ENCODE measurements around the gene LSM5.

The LSM5 gene

DNA sequence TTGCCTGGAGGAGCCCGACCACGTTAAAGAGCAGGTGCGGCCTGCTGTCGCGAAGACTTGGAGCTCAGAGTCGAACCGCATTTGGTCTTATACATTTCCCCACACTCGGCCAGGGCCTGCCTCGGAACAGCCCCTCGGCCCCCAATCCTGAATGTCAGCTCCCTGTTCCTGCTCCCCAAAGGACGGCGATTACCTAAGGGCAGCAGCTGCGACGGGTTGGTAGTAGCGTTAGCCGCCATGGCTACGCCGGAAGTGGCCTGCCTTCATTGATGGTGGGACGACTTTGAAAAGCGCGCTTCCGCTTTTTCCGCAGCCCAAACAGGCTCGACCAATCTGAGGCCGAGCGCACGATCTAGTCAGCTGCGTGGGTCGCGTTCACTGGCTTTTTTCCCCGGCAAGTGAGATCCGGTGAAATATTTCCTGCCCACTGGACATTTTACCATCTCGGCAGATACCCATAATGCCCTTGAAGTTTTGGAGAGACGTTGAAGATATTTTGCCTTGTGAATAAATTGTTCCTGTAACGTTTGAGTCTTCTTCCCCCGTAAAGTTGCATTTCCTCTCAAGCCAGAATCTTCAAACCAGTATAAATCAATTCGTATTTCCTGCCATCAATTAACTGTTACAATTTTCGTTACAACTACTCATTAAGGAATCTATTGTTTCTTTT lies at the start of gene LSM5:
LSM5 (minus strand) TSS at position 254 of the 670 bp plus-strand sequence; CDS start at position 239, 15 bp downstream.
- FAIRE-seq = peak; percentile 84

DNA sequence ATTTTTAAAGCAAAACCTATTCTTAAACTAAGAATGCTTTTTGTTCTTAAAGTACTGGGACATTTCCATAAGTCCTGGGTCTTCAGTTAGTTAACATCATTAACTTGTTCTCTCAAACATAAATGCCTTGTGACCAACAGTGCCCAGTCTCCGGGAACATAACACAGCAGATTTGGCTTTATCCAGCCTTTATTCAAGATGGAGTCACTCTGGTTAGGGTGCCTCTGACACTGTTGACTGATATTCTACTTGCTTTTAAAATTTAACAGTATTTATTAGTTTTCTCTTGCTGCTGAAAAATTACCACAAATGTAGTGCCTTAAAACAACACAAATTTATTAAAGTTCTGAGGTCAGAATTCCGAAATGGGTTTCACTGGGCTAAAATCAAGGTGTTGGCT lies 49.2 kb upstream of the LSM5 start:
- no peak for FAIRE-seq

DNA sequence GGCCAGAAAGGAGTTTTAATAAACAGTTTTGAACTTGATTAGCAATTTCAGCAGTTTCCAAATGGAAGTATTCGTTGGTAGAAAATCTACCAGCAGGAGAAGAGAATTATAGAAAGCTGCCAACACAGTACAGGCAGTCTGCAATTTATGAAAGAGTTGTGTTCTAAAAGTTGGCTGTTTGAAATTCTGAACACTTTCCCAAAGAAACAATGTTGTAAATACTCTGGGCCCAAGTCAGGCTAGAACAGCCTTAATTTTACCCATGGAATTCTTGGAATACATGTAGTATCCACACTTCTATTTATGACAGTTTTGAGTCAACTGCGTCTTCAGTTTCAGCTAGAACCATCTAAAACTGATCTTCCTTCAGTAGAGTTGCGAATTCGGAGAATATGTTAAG lies 47.6 kb upstream of the LSM5 start:
- FAIRE-seq = no peak

GRCh38 chr7:32536585-32536984 lies 46.4 kb upstream of the LSM5 start:
- no peak for FAIRE-seq

- FAIRE-seq = no peak
Measured at GRCh38 chr7:32536016-32536415, 45.8 kb upstream of the LSM5 start.

GRCh38 chr7:32535162-32535702 lies 45.1 kb upstream of the LSM5 start:
- no peak for FAIRE-seq

- FAIRE-seq = no peak
Measured at GRCh38 chr7:32533276-32534029, 43.3 kb upstream of the LSM5 start.

DNA sequence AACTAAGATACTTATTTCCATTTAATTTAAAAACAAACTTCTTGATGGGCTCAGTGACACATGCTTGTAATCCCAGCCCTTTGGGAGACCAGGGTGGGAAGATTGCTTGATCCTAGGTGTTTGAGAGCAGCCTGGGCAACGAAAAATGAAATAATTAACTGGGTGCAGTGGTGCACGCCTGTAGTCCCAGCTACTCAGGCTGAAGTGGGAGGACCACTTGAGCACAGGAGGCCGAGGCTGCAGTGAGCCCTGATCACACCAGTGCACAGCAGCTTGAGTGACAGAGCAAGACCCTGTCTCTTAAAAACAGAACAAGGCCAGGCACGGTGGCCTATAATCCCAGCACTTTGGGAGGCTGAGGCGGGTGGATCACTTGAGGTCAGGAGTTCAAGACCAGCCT lies 42.5 kb upstream of the LSM5 start:
- FAIRE-seq = no peak

- FAIRE-seq = no peak
Measured at GRCh38 chr7:32532086-32532485, 41.9 kb upstream of the LSM5 start.

DNA sequence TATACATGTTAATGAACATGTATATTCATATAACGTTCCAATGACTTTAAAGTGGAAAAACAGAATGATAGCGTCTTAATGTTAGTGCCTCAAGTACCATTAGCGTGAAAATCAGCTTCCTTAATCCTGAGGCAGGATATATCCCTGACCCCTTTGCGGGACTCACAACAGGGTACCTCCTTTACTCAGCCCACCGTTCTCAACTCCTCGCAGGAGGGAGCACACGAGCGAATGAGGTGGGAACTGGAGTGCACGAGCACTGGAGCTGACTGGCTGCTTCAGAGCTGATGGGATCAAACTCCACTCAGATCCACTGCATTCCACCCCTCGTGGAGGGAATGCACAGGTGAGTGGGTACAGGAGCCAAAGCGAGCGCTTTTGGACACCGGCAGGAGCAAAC lies 41.2 kb upstream of the LSM5 start:
- no peak for FAIRE-seq

DNA sequence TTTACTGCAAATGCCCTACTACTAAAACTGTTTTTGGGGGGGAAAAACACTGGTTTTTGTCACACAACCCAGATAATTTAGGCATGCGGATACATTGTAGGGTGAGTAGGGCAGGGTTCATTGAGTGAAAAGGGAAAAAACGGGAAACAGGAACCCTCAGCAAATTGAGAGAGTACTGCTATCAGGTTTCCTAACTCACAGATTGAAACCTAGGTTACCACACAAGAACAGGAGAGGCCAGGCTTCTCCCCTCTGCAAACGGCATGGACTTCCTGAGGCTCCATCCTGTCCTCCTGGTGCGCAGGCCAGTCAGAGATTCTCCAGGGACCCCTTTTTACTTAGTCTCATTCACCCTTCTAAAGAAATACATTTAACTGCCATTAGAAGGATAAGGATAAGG lies 35.7 kb upstream of the LSM5 start:
- FAIRE-seq = no peak

- FAIRE-seq = no peak
Measured at GRCh38 chr7:32524631-32525030, 34.5 kb upstream of the LSM5 start.

DNA sequence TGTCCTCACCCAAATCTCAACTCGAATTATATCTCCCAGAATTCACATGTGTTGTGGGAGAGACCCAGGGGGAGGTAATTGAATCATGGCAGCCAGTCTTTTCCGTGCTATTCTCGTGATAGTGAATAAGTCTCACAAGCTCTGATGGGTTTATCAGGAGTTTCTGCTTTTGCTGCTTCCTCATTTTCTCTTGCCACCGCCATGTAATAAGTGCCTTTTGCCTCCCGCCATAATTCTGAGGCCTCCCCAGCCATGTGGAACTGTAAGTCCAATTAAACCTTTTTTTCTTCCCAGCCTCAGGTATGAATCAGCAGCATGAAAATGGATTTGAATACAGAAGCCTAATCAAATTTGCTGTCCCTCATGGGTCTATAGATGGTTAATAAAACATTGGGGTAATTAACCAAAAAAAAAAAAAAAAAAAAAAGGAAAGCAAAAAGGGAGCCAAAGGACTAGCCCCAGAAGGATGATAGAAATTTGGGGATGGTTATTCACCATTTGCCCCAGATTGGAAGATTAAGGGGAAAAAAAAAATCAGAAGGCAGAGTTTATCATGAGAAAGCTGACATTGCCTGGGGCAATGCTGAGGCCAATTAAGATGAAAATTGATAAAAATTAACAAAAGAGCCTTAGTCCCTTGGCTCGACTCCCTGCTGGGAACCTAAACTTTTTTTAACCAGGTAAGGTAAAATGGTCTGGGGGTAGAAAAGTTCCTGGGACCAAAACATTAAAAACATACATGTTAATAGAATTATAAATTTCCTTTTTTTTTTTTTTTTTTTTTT lies 32.8 kb upstream of the LSM5 start:
- no peak for FAIRE-seq

DNA sequence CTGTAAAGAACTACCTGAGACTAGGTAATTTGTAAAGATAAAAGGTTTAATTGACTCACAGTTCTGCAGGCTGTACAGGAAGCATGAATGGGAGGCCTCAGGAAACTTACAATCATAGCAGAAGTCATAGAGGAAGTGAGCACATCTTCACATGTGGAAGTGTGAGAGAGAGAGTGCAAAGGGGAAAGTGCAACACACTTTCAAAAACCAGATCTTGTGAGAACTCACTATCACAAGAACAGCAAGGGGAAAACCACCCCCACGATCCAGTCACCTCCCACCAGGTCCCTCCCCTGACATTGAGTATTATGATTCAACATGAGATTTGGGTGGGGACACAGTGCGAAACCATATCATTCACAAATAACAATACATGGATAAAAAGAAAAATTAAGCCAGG lies 29.6 kb upstream of the LSM5 start:
- FAIRE-seq = no peak

DNA sequence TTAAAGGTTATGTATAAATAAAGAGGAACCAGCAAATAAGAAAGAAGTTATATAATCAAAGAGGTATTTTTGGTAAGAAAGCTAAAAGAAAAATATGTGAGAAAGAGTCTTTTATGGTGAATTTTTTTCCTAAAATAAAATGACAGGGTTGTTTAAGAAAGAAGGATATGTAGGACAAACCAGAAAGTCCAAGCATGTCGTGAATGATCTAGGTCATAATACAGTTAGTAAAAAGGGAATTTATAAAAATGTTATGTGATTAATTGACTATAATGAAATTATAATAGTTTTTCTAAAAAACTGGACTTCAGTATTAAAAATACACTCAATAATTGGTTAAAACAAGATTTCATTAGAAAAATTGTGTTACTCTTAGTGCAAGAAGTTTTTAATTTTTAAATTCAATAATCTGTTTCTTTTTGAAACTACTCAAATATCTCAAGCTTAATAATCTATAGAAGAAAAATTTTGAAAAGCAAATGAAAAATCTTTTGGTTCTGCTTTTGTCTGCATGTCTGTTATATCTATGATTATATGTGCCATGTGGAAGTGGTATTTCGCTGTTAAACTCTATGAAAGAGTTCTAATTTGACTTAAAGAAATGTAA lies 28.5 kb upstream of the LSM5 start:
- FAIRE-seq = peak; percentile 60

- FAIRE-seq = no peak
Measured at GRCh38 chr7:32516551-32517100, 26.4 kb upstream of the LSM5 start.

GRCh38 chr7:32515890-32516550 lies 25.8 kb upstream of the LSM5 start:
- FAIRE-seq = no peak

GRCh38 chr7:32513210-32513609 lies 23.0 kb upstream of the LSM5 start:
- FAIRE-seq = no peak

DNA sequence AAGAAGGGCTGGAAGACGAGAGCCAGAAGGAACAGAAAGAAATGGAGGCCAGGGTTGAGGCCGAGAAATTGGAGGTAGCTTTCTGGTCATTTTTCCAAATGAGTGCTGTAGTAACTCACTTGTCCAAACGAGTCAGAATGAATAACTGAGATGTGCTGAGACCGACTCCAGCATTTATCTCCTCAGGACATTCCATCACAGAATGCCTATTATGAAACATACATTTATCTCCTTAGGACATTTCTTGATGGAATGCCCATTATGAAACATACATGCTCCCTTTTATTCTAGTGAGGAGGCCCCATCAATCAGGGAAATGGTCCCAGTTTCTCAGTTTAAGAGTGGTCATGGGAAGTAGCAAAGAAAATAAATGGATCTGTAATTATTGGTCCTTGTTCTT lies 21.6 kb upstream of the LSM5 start:
- FAIRE-seq = no peak

GRCh38 chr7:32507414-32507813 lies 17.2 kb upstream of the LSM5 start:
- FAIRE-seq = no peak

DNA sequence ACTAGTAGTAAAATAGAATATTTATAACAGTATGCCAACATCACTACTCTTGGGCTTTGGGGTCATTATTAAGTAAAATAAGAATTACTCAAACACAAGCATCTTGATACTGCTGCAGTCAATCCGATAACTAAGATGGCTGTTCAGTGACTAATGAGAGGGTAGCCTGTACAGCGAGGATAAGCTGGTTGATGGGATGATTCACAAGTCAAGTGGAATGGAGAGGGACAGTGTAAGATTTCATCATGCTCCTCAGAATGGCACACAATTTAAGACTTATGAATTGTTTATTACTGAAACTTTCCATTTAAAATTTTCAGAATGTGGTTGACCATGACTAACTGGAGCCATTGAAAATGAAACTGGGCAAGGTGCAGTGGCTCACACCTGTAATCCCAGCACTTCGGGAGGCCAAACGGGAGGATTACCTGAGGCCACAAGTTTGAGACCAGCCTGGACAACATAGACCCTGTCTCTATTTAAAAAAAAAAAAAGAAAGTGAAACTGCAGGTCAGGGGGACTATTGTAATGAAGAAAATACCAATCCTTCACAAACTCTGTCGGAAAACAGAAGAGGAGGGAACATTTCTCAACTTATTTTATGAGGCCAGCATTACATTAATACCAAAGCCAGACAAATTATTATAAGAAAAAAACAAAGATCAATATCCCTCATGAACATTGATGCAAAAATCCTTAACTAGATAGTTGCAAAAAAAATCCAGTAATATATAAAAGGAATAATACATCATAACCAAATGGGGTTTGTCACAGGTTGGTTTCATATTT lies 16.3 kb upstream of the LSM5 start:
- no peak for FAIRE-seq

All from A204.1 (cell line).